ENCODE measurements around the gene GLDC. TPM values are rescaled to one million over a fixed set of nuclear protein-coding genes. Genes with fewer than 3 reads are reported as not detected.
"Not testable (repeated sequence)": the region's sequence is repeated elsewhere in the genome, so short reads cannot be mapped to it uniquely, and the experiment has no call there.

Gene GLDC
- total and polyA plus RNA-seq, 8 donors: 0.41 to 8.1 (median 3.3) TPM

DNA sequence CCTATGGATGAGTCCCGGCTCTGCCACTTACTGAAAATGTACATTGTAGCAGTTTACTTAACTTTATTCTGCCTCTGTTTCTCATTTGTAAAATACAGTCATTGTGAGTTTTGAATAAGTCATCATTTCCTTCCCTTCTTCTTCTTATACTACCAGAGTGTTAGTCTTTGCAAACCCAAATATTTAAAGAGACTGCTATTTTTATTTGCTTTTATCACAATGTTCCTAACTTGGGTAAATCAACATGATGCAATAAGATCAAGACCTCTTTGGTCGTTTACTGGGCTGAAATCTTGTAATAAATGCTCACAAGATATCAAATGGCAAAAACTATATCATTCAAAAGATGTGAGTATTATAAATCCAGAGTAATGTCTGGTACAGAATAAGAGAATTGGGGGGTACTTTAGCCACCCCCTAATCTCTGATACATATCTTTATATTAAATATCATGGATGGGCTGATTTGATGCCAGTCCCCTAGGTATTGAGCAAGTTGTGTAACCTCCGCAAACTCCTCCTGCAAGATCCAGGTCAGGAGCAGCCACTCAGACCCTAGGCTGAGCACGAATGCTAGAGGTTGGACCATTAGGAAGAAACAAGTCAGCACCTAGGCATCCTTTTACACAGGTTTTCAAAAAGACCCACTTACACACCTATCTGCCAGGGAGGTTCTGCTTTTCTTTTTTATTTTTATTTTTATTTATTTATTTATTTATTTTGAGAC is 13.3 kb upstream of the GLDC start:
- TF ChIP-seq, protein P1, sequence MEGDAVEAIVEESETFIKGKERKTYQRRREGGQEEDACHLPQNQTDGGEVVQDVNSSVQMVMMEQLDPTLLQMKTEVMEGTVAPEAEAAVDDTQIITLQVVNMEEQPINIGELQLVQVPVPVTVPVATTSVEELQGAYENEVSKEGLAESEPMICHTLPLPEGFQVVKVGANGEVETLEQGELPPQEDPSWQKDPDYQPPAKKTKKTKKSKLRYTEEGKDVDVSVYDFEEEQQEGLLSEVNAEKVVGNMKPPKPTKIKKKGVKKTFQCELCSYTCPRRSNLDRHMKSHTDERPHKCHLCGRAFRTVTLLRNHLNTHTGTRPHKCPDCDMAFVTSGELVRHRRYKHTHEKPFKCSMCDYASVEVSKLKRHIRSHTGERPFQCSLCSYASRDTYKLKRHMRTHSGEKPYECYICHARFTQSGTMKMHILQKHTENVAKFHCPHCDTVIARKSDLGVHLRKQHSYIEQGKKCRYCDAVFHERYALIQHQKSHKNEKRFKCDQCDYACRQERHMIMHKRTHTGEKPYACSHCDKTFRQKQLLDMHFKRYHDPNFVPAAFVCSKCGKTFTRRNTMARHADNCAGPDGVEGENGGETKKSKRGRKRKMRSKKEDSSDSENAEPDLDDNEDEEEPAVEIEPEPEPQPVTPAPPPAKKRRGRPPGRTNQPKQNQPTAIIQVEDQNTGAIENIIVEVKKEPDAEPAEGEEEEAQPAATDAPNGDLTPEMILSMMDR (IDR thresholded peaks at IDR 0.05): no peak
- DNase-seq (no peak), ATAC-seq (no peak)
- Histone ChIP-seq H3K9me3 (no peaks in the 10 kb centered on the region), H3K27me3 (peaks cover 0 to 15% of the 10 kb centered on the region in 2 donors), H3K27ac (no peak overlapping the region), H3K4me3 (no peak overlapping the region), H3K36me3 (no peaks in the 10 kb centered on the region), H3K4me1 (no peaks in the 10 kb centered on the region)
- intact Hi-C loops (cut with DNase I): no loop called here

DNA sequence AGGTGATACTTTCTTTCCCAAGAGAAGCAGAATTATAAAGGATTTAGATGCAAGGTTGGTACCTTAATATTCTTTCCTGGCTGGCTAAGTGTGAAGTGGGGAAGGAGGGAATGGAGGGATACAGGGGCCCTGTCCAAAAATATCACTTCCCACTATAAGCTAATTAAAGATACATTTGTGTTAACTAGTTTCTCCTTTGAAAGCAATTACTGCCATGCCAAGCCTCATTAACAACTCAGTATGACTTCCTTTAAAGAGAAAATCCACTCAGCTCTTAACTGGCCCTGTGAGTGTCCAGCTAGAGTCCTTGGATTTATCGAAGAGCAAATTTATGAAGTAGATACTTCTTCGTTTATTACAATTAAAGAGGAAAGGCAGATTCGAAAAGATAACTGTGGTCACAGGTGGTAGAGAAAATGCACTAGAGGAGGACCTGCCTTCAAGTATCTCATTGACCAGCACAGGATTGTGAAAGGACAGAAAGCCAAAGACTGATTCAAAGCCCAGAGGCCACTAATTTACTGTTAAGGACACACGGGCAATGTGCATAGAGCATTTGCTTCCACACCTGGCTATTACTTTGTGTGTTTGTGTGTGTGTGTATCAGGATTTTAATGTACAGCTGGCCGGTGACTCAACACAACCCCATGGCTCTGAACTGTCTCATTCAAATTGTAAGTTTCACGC is 11.2 kb upstream of the GLDC start:
- no peak overlapping the region for H3K27ac ChIP-seq
- intact Hi-C loops (cut with DNase I): no loop called here
- H3K9me3 ChIP-seq: no peaks in the 10 kb centered on the region
- no peaks in the 10 kb centered on the region for H3K4me1 ChIP-seq
- TF ChIP-seq, protein P1 (IDR thresholded peaks at IDR 0.05): no peak
- ATAC-seq (no peak), DNase-seq (no peak)
- no peak overlapping the region for H3K4me3 ChIP-seq
- peaks cover 0 to 19% of the 10 kb centered on the region in 2 donors for H3K27me3 ChIP-seq
- H3K36me3 ChIP-seq: no peaks in the 10 kb centered on the region

DNA sequence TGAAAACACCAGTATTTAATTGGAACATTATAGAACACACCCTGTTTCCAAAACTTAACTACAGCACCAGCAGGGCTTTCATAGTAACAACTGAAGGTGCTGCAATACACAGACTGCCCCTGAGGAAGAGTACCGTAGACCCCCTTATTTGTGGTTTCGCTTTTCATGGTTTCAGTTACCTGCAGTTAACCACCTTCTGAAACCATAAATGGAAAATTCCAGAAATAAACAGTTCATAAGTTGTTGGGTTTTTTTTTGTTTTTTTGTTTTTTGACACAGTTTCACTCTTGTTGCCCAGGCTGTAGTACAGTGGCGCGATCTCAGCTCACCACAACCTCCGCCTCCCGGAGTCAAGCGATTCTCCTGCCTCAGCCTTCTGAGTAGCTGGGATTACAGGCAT is 9.5 kb upstream of the GLDC start:
- H3K27me3 ChIP-seq: peaks cover 0 to 19% of the 10 kb centered on the region in 2 donors
- H3K9me3 ChIP-seq: no peaks in the 10 kb centered on the region
- DNase-seq (no peak), ATAC-seq (no peak)
- no peak overlapping the region for H3K4me3 ChIP-seq
- H3K36me3 ChIP-seq: no peaks in the 10 kb centered on the region
- intact Hi-C loops (cut with DNase I): no loop called here
- TF ChIP-seq, protein P1 (IDR thresholded peaks at IDR 0.05): no peak
- no peak overlapping the region for H3K27ac ChIP-seq
- H3K4me1 ChIP-seq: no peaks in the 10 kb centered on the region

DNA sequence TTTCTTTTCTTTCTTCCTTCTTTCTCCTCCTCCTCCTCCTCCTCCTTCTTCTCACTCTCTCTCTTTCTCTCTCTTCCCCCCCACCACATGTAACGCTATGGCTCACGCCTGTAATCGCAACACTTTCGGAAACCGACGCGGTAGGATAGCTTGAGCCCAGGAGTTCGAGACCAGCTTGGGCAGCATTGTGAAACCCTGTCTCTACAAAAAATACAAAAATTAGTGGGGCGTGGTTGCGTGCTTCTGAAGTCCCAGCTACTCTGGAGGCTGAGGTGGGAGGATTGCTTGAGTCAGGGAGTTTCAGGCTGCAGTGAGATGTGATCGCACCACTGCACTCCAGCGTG is 736 bp upstream of the GLDC start:
- Histone ChIP-seq H3K9me3 (no peaks in the 10 kb centered on the region), H3K27ac (no peak overlapping the region), H3K4me3 (peak overlapping the region in 1 of 2 donors; percentile 41), H3K36me3 (no peaks in the 10 kb centered on the region), H3K27me3 (peaks cover 38 to 68% of the 10 kb centered on the region in 2 donors), H3K4me1 (peaks cover 5 to 18% of the 10 kb centered on the region in 2 donors)
- ATAC-seq (no peak), DNase-seq (no peak)
- TF ChIP-seq, protein P1 (IDR thresholded peaks at IDR 0.05): no peak
- intact Hi-C loops (cut with DNase I): no loop called here

DNA sequence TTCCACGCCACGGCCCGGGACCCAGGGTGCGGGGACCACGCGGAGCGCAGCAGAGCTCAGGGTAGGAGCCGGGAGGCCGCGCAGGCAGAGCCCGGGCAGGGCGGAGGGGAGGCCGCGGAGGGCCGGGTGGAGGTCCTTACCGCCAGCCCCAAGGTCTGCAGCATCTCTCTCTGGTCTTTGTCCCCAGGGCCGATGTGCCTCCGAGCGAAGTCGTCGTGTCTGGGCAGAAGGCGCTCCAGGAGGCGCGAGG is 499 bp downstream of the GLDC start:
- H3K9me3 ChIP-seq; intact Hi-C loops (cut with DNase I); H3K36me3 ChIP-seq; H3K27ac ChIP-seq; DNase-seq: not testable (repeated sequence)
- peaks cover 5 to 18% of the 10 kb centered on the region in 2 donors for H3K4me1 ChIP-seq
- peak overlapping the region in 1 of 2 donors; percentile 41 for H3K4me3 ChIP-seq
- ATAC-seq: peak; percentile 25
- H3K27me3 ChIP-seq: peaks cover 38 to 71% of the 10 kb centered on the region in 2 donors

Measured in left lung (tissue), 10 donors.